HG03469 (cell line): ENCODE data around the gene TIMP4.

ENCODE experiments used
- ATAC-seq: cut with Tn5 transposase; IDR thresholded peaks from one replicate; pipeline ENCODE4 v1.9.1; 2021; ENCODE audit warnings: mild to moderate bottlenecking, moderate library complexity, moderate number of reproducible peaks; ENCODE audit not compliant: unreplicated experiment

TIMP4 gene

DNA sequence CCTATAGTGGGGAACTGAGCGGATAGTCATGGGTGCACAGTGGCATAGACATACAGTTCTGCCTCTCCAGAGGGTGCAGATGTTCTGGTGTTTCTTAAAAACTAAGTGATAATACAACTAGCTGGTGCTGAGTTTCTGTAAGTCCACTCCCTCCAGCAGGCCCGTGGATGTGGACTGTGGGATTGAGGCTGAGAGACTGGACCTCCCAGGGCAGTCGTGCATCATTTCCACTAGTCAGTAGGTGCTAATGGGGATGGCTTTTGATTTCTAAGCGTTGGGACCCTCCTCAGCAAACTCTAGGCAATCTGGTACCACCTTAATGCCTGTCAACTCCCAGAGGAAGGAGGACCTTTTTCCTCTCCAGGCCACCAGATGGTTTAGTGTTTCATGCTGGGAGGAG is 27.3 kb upstream of the TIMP4 start:
- no peak for ATAC-seq

DNA sequence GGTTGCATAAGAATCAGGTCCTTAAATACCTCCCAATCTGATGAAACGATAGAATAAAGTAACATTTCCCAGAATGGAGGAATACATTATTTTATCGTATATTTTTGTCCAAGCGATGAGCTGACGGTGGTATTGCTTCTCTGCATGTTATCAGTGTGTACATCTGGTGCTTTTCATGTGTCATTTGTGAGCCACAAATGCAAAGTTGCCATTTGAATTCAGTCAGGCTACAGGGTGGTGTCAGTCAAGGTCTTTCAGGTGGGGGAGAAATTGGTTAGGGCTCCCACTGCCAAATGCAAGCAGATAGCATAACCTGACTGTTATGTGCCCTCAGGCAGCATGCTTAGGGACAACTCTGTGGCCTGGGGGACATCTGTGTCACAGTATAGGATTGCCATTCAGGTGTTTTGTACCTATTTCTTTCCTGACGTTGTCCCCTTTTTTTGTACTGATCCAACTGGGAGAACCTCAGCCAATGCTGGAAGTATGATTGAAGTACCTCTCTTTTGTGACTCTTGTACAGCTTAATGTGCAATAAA is 26.5 kb upstream of the TIMP4 start:
- no peak for ATAC-seq

- ATAC-seq = no peak
These were observed 25.8 kb upstream of the TIMP4 start for GRCh38 chr3:12184541-12184940.

- ATAC-seq = no peak
These were observed 24.2 kb upstream of the TIMP4 start for GRCh38 chr3:12182687-12183441.

- no peak for ATAC-seq
These were observed 23.1 kb upstream of the TIMP4 start for GRCh38 chr3:12181806-12182205.

GRCh38 chr3:12181301-12181700 is 22.6 kb upstream of the TIMP4 start:
- ATAC-seq = no peak

DNA sequence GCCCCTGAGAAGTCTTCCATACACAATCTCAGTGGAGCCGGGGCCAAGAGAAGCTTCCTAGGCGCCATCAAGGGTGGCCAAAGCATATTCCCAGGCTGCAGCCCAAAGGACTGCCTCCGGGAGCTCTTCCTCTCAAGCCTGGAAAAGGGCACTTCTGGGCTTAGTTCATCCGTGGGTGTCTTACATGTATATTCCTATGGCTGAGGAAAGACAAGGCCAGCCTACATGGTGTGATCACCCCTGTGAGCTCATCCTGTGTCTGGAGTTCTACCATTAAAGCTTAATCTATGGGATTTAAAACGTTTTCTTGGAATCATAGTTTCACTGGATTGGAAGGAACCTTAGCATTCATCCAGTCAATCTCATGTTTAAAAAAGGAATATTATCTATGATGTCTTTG is 21.9 kb upstream of the TIMP4 start:
- no peak for ATAC-seq

DNA sequence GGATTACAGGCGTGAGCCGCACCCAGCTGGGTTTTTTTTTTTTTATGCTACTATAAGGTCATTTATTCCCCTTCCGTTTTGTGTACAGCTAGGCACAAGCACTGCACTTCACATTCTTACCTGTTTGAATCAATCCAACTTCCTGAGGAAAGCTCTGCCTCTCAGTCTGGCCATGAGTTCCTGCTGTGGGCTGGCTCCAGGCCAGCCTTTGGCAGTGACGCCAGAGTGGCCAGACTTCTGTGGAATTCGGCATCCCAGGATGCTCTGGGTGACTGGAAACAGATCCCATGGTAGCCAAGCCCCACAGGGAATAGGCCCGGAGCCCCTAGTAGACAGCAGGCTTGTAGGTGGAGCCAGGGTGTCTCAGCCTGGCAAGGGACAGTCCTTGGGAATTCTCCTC is 21.5 kb upstream of the TIMP4 start:
- ATAC-seq = no peak

DNA sequence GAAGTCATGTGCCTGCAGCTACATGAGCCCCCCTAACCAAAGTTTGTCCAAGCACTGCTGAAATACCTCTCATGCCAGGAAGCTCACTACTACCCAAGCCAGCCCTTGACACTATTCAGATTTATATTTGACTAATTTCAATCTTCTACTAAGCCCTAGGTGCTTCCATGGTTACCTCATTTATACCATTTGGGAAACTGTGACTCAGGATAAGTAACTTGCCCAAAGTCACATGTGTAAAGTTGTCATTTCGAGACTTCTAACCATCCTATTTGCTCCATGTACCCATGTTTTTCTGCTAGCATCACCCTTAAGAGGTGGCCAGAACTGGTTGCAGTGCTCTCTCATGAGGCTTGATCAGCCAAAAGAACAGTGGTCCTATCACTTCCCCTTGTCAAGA is 20.7 kb upstream of the TIMP4 start:
- no peak for ATAC-seq

DNA sequence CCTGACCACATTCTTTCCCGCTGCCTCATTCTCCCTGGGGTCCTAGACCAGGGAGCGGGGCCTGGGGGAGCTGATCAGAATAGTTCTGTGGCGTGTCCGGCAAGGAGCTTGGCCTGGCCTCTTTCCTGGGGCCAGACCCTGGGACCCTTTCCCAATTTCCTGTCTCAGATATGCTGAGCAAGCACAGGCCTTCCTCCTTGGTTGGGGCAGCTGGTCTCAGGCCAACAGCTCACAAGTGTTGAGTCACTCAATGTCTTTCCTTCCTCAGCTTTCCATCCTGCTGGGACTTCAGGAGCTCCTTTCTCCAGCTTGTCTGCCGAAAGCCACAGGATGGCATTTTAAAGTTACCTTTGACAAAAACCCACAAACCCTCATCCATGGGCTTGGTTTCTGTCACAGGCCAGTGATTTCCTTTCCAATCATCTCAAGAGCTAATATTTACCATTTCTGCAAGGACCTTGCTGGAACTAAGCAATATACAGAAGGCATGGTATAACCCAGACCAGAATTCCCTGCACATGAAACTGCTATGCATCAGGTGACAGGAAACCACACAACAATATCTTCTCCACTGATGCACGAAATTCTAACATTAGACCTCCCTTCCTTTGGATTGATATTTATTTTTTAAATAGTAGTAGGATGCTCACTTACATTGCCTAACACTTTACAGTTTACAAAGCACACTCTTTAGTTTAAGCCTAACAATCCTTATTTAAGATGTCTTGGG is 19.5 kb upstream of the TIMP4 start:
- ATAC-seq = no peak

DNA sequence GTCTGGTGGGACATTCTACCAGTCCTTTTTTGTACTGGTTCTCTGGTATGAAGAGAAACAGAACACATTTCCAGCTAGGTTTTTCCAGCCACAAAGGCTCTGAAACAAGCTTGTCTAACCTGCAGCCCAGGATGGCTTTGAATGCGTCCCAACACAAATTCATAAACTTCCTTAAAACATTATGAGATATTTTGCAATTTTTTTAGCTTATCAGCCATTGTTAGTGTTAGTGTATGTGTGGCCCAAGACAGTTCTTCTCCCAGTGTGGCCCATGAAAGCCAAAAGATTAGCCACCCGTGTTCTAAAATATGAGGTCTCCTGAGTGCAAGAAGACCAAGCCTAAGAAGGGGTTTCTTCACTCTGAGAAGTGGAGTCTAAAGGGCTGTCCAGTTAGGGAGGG is 18.4 kb upstream of the TIMP4 start:
- ATAC-seq = no peak

GRCh38 chr3:12175844-12176453 is 17.2 kb upstream of the TIMP4 start:
- ATAC-seq = peak; percentile 70

DNA sequence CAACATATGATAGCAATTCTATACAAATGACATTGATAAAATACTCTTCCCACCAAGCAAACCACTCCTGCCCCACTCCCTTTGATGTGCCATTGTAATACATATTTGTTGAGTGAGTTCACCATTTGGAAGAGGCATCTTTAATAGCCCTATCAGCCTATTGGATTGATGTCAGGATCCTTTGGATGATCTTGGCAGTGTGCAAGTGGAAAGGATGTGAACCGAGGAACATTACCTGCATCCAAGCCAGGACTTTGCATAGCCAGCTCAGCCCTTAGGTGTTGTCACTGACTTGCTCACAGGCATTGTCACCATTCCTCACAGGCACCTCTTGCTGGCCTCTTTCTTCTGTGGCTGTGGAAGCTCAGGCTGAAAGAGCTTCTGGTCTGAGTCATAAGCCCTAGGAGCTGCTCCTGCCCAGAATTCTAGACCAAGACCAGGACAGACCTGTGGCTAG is 16.5 kb upstream of the TIMP4 start:
- ATAC-seq = no peak

DNA sequence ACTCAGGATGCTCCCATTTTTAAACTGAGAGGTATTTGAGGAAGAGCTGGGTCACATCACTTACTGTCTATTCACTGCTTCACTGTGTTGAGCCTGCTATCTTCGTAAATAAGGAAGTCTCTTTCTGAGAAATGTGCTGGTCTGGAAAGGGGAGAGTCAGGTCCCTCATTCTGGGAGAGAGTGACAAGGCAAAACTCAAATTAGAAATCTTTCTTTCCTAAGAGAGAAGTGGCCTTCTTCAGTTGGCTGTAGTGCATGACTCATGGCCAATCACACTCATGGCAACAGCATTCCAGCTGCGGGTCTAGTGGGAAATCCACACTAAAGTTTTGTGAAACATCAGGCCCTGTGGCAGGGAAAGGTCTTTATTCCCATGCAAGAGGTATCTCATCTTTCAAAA is 11.5 kb upstream of the TIMP4 start:
- no peak for ATAC-seq

GRCh38 chr3:12165909-12166308 is 7.2 kb upstream of the TIMP4 start:
- ATAC-seq = no peak

DNA sequence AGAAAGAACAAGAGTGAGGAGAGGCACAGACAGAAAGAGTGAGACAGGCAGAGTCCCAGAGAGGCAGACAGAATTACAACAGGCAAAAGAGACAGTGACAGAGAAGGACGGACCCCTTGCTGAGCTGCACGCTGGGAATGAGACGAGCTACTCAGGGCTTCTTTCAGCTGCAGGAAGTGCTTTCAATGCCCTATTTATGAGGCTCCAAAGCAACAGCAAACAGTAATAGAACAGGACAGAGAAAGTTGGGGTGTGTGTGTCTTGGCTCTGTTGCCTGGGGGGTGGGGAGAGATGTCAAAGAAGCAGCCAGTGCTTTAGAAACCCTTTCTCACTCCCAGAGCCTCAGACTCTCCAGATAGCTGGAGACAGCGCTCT is 502 bp upstream of the TIMP4 start:
- no peak for ATAC-seq

- no peak for ATAC-seq
These were observed 1.7 kb downstream of the TIMP4 start for GRCh38 chr3:12157026-12157425.

DNA sequence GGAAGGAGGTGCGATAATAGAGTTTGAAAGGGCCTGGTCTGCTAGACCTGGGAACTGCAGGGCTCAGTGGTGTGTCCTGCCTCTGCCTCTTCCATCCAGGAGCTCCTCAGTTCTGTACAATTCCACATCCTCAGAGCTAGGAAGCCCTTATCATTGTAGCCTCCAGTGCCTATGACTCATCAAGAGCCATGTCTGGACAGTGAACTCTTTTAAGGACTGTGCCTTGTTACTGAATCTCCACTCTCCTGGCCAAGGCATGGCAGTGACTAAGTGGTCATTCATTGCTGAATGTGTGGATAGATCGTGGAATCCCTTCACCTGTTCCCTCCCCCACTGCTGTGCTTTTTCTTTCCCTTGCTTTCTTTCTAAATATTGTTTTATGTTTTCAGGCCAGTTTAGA is 2.9 kb downstream of the TIMP4 start:
- ATAC-seq = no peak

GRCh38 chr3:12155264-12155663 is 3.4 kb downstream of the TIMP4 start:
- ATAC-seq = no peak

- ATAC-seq = no peak
These were observed 4.6 kb downstream of the TIMP4 start for GRCh38 chr3:12154151-12154550.

DNA sequence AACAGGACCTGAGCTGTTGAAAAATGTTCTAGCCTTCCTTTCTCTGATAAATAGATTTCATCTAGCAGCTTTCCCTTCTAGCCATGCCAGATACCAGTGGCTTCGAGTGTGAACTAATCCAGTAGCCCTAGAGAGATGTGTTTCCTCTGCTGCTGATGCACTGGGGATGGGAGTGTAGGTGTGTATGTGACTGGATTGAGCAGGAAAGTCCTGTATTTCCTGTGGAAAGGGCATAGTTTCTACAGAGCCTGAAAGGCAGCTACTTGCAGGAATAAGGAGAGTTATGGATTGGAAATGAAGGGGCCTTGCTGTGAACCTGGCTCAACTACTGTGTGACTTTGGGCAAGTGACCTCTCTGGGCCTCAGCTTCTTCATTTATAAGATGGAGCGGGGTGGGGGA is 8.6 kb downstream of the TIMP4 start:
- no peak for ATAC-seq

- ATAC-seq = no peak
These were observed 9.7 kb downstream of the TIMP4 start for GRCh38 chr3:12149029-12149428.
